SKM-1 (cell line): Measurements from ENCODE around the gene CBY1.

Experiments used
- DNase-seq: peaks from one replicate; lab custom pipeline; 2025; ENCODE audit not compliant: unreplicated experiment; lab: John Stamatoyannopoulos, UW

The CBY1 gene

GRCh38 chr22:38700270-38700788, 43.9 kb downstream of the CBY1 start:
- DNase-seq: peak; percentile 27

- DNase-seq: peak; percentile 56
Observed at GRCh38 chr22:38700789-38701628, 44.6 kb downstream of the CBY1 start, which contains the start of gene JOSD1. Gene JOSD1, minus strand, starts transcription at chr22:38700943. Its CDS starts 956 bp downstream, at chr22:38699987.

GRCh38 chr22:38704654-38705234, 48.3 kb downstream of the CBY1 start:
- no peak for DNase-seq

- peak; percentile 99 for DNase-seq
Observed at GRCh38 chr22:38705235-38706100, 49.0 kb downstream of the CBY1 start, which contains the start of gene GTPBP1. Gene GTPBP1, plus strand, starts transcription at chr22:38705944. Its CDS starts 12 bp downstream, at chr22:38705956.

GRCh38 chr22:38706101-38706900, 49.9 kb downstream of the CBY1 start:
- no peak for DNase-seq

GRCh38 chr22:38706901-38707195, 50.4 kb downstream of the CBY1 start:
- DNase-seq: no peak

- DNase-seq: peak; percentile 8
Observed at GRCh38 chr22:38707346-38707745, 50.9 kb downstream of the CBY1 start.

GRCh38 chr22:38707984-38708383, 51.5 kb downstream of the CBY1 start:
- no peak for DNase-seq

GRCh38 chr22:38709306-38709705, 52.9 kb downstream of the CBY1 start:
- DNase-seq: no peak

GRCh38 chr22:38710351-38710750, 53.9 kb downstream of the CBY1 start:
- DNase-seq: no peak

- DNase-seq: no peak
Observed at GRCh38 chr22:38710866-38711265, 54.4 kb downstream of the CBY1 start.

GRCh38 chr22:38712486-38713207, 56.2 kb downstream of the CBY1 start:
- no peak for DNase-seq

GRCh38 chr22:38713921-38714320, 57.5 kb downstream of the CBY1 start:
- no peak for DNase-seq

- DNase-seq: no peak
Observed at GRCh38 chr22:38715176-38715764, 58.8 kb downstream of the CBY1 start.

- no peak for DNase-seq
Observed at GRCh38 chr22:38715852-38716251, 59.4 kb downstream of the CBY1 start.

GRCh38 chr22:38716271-38716670, 59.8 kb downstream of the CBY1 start:
- DNase-seq: no peak

GRCh38 chr22:38716826-38717225, 60.4 kb downstream of the CBY1 start:
- no peak for DNase-seq

- no peak for DNase-seq
Observed at GRCh38 chr22:38717244-38717643, 60.8 kb downstream of the CBY1 start.

- DNase-seq: no peak
Observed at GRCh38 chr22:38718414-38718813, 62.0 kb downstream of the CBY1 start.

GRCh38 chr22:38719196-38719595, 62.8 kb downstream of the CBY1 start:
- no peak for DNase-seq
